Neural progenitor cell (in vitro differentiated cells): ENCODE data around the gene MAP3K7CL. TPM values are rescaled to one million over a fixed set of nuclear protein-coding genes. Genes with fewer than 3 reads are reported as not detected.

Experiments
- DNase-seq: peaks from one replicate; pipeline ENCODE4 v3.0.0-alpha.2; 2016; ENCODE audit warnings: low spot score
- H2AFZ ChIP-seq: fragments of 200-600 bp; sonication (generic); replicated peaks from 2 replicates; pipeline ENCODE4 v1.6.1; 2016; ENCODE audit warnings: antibody characterized with exemption
- H3F3A ChIP-seq: fragments of 200-600 bp; sonication (generic); 2 replicates; pipeline ENCODE4 v1.6.1; 2016; ENCODE audit warnings: antibody characterized with exemption, low read depth
- H3K27ac ChIP-seq: fragments of 200-600 bp; sonication (generic); 2 replicates; pipeline ENCODE4 v1.5.1; 2016; ENCODE audit warnings: mild to moderate bottlenecking
- H3K27me3 ChIP-seq: fragments of 200-600 bp; sonication (generic); 2 replicates; pipeline ENCODE4 v1.6.1; 2016; ENCODE audit warnings: mild to moderate bottlenecking, moderate library complexity
- H3K36me3 ChIP-seq: fragments of 200-600 bp; sonication (generic); 2 replicates; pipeline ENCODE4 v1.5.1; 2016
- H3K4me1 ChIP-seq: fragments of 200-600 bp; sonication (generic); 2 replicates; pipeline ENCODE4 v1.6.1; 2016; ENCODE audit warnings: mixed run types
- H3K4me2 ChIP-seq: fragments of 200-600 bp; sonication (generic); 2 replicates; pipeline ENCODE4 v1.6.1; 2016
- H3K4me3 ChIP-seq: fragments of 200-600 bp; sonication (generic); 2 replicates; pipeline ENCODE4 v1.5.1; 2016
- H3K79me2 ChIP-seq: fragments of 200-600 bp; sonication (generic); 2 replicates; pipeline ENCODE4 v1.6.1; 2016; ENCODE audit warnings: low read depth
- H3K9ac ChIP-seq: fragments of 200-600 bp; sonication (generic); 2 replicates; pipeline ENCODE4 v1.6.1; 2016
- H3K9me3 ChIP-seq: fragments of 200-600 bp; sonication (generic); 2 replicates; pipeline ENCODE4 v1.5.1; 2016; ENCODE audit warnings: low read depth
- H4K20me1 ChIP-seq: fragments of 200-600 bp; sonication (generic); 2 replicates; pipeline ENCODE4 v1.6.1; 2016; ENCODE audit warnings: low read depth
- H3K27ac Mint-ChIP-seq: 3 replicates; pipeline ENCODE4 v1.8.0; 2021; ENCODE audit warnings: mixed read lengths
- H3K27me3 Mint-ChIP-seq: 2 replicates; pipeline ENCODE4 v1.8.0; 2022; ENCODE audit warnings: low read depth, mild to moderate bottlenecking, inconsistent platforms, moderate library complexity, mixed read lengths; ENCODE audit not compliant: insufficient read depth
- H3K36me3 Mint-ChIP-seq: 3 replicates; pipeline ENCODE4 v1.8.0; 2021; ENCODE audit warnings: mixed read lengths
- H3K4me1 Mint-ChIP-seq: 3 replicates; pipeline ENCODE4 v1.8.0; 2021; ENCODE audit warnings: mixed read lengths
- H3K4me3 Mint-ChIP-seq: 3 replicates; pipeline ENCODE4 v1.8.0; 2021; ENCODE audit warnings: mild to moderate bottlenecking, moderate library complexity, mixed read lengths
- H3K9me3 Mint-ChIP-seq: 3 replicates; pipeline ENCODE4 v1.8.0; 2020; ENCODE audit warnings: mixed read lengths
- EZH2 ChIP-seq: fragments of 200-600 bp; sonication (generic); IDR thresholded peaks from 2 replicates; pipeline ENCODE4 v1.6.1; 2017; ENCODE audit warnings: antibody characterized with exemption, mild to moderate bottlenecking, moderate library complexity
- EZH2phosphoT487 ChIP-seq: fragments of 200-600 bp; sonication (generic); IDR thresholded peaks from 2 replicates; pipeline ENCODE4 v1.6.1; 2017; ENCODE audit warnings: antibody characterized with exemption
- total RNA-seq: library from RNA; depleted of rRNA; stranded (reverse); fragments of >200 nt; gene quantifications from 2 replicates; pipeline ENCODE4 v1.2.3, GENCODE V29; 2015; ENCODE audit warnings: low replicate concordance
- TF ChIP-seq, protein P1 (sequence below): fragments of 200-600 bp; sonication (generic); IDR thresholded peaks from 2 replicates; pipeline ENCODE4 v1.5.1; 2017; ENCODE audit warnings: antibody characterized with exemption, mild to moderate bottlenecking

MAP3K7CL gene
- total RNA-seq, 1 donor from 2014 or later = not detected

DNA sequence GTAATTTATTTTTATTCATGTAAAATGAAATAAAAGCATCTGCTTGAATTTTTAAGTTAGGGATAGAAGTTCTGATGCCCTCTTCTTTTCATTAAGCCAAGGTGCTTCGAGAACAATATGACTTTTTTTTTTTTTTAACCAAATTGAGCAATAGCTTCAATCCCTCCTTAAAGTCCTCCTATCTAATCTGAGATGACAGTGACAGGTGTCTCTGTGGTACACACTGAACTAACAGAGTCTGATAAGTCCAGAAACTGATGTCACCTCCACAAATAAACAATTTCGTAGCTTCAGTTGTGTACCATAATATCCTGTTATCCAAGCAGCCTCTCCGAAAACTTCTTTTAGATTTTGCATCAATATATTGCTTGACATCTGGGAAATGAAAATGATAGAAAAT, 23.8 kb downstream of the MAP3K7CL start:
- Histone ChIP-seq H3F3A (peaks cover under 1% of the 10 kb centered on the region), H3K36me3 (no peaks in the 10 kb centered on the region), H4K20me1 (no peaks in the 10 kb centered on the region), H3K4me2 (no peak overlapping the region), H3K9ac (no peak overlapping the region), H3K4me3 (no peak overlapping the region), H3K27ac (no peak overlapping the region), H3K79me2 (no peaks in the 10 kb centered on the region), H3K27me3 (peaks cover 18% of the 10 kb centered on the region), H2AFZ (no peak overlapping the region), H3K9me3 (no peaks in the 10 kb centered on the region), H3K4me1 (peaks cover 4% of the 10 kb centered on the region)
- DNase-seq = no peak
- H3K36me3 Mint-ChIP-seq = no peaks in the 10 kb centered on the region
- no peaks in the 10 kb centered on the region for H3K9me3 Mint-ChIP-seq
- H3K27ac Mint-ChIP-seq = no peak overlapping the region
- H3K4me1 Mint-ChIP-seq = peaks cover 3% of the 10 kb centered on the region
- TF ChIP-seq EZH2phosphoT487 (no peak), EZH2 (no peak)
- TF ChIP-seq, protein P1, sequence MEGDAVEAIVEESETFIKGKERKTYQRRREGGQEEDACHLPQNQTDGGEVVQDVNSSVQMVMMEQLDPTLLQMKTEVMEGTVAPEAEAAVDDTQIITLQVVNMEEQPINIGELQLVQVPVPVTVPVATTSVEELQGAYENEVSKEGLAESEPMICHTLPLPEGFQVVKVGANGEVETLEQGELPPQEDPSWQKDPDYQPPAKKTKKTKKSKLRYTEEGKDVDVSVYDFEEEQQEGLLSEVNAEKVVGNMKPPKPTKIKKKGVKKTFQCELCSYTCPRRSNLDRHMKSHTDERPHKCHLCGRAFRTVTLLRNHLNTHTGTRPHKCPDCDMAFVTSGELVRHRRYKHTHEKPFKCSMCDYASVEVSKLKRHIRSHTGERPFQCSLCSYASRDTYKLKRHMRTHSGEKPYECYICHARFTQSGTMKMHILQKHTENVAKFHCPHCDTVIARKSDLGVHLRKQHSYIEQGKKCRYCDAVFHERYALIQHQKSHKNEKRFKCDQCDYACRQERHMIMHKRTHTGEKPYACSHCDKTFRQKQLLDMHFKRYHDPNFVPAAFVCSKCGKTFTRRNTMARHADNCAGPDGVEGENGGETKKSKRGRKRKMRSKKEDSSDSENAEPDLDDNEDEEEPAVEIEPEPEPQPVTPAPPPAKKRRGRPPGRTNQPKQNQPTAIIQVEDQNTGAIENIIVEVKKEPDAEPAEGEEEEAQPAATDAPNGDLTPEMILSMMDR = no peak
- peaks cover 2% of the 10 kb centered on the region for H3K27me3 Mint-ChIP-seq
- no peak overlapping the region for H3K4me3 Mint-ChIP-seq

DNA sequence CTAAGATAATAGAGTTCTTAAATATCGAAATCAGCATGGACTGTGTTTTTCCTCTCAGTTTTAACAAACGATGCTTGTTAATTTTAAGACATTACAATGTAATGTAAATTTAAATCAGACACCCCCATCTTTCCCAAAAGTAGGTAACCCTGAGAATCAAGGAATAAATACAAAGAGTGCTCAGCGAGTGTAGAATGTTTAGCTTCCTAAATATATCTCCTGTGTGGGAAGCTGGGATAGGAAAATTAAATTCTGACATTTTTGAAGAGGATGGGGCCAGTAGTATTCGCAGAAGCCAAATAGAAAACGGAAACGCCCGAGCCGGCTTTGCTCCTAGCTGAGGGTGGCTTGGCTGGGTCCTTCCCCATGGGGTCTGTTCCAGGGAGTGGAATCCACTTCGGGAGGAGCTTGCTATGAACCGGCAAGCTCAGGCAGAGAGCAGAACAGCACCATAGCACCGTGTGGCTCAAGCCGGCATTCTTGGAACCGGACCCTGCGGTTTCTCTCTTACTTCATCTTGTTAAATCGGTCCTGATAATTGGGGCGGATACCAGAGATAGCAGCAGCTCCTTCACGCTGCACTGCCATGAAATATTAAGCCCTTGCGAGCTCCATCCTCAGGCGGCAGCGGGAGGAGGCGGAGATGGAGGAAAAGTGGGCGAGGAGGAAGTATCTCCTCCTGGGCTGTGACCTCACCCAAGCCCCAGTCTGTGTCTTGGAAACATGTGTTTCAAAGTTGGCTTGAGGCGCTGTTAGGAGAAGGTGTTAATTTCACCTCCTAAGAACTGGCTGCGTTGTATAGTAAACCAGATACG, 24.9 kb downstream of the MAP3K7CL start:
- Histone ChIP-seq H3K9ac (no peak overlapping the region), H2AFZ (peak overlapping the region; percentile 100), H3K27ac (no peak overlapping the region), H3K4me3 (peak overlapping the region; percentile 34), H3K27me3 (peaks cover 18% of the 10 kb centered on the region), H3K9me3 (no peaks in the 10 kb centered on the region), H3K4me1 (peaks cover 15% of the 10 kb centered on the region), H3K4me2 (peak overlapping the region; percentile 67), H3K79me2 (no peaks in the 10 kb centered on the region), H3F3A (peaks cover 6% of the 10 kb centered on the region), H4K20me1 (no peaks in the 10 kb centered on the region), H3K36me3 (no peaks in the 10 kb centered on the region)
- DNase-seq = peak; percentile 41
- H3K4me1 Mint-ChIP-seq = peaks cover 9% of the 10 kb centered on the region
- no peak overlapping the region for H3K27ac Mint-ChIP-seq
- no peak overlapping the region for H3K4me3 Mint-ChIP-seq
- H3K36me3 Mint-ChIP-seq = no peaks in the 10 kb centered on the region
- peaks cover 3% of the 10 kb centered on the region for H3K27me3 Mint-ChIP-seq
- H3K9me3 Mint-ChIP-seq = no peaks in the 10 kb centered on the region
- TF ChIP-seq EZH2 (no peak), EZH2phosphoT487 (no peak)
- TF ChIP-seq, protein P1 = no peak

DNA sequence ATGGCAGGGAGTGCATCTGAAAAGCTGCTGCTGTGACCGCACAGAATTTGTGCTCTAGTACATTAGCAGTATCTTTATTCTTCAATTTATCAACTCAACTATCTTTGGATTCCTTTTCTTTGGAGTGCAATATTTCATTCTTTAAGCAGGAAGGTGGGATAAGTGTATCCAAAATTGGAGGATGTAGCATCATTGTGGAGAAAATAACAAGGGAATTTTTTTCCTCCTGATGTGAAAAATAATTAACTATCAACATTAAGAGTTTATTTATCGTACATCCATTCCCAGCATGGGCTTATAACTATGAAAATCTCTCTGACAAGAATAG, 25.5 kb downstream of the MAP3K7CL start:
- Mint-ChIP-seq H3K4me1 (peaks cover 9% of the 10 kb centered on the region), H3K27ac (no peak overlapping the region), H3K9me3 (no peaks in the 10 kb centered on the region), H3K36me3 (no peaks in the 10 kb centered on the region), H3K4me3 (no peak overlapping the region), H3K27me3 (peaks cover 2% of the 10 kb centered on the region)
- Histone ChIP-seq H3K4me3 (peak overlapping the region; percentile 34), H3K79me2 (no peaks in the 10 kb centered on the region), H3K27me3 (peaks cover 18% of the 10 kb centered on the region), H3K36me3 (no peaks in the 10 kb centered on the region), H3K27ac (no peak overlapping the region), H3K4me2 (peak overlapping the region; percentile 67), H3F3A (peaks cover 6% of the 10 kb centered on the region), H3K9ac (no peak overlapping the region), H3K4me1 (peaks cover 16% of the 10 kb centered on the region), H3K9me3 (no peaks in the 10 kb centered on the region), H2AFZ (peak overlapping the region; percentile 100), H4K20me1 (no peaks in the 10 kb centered on the region)
- no peak for DNase-seq
- TF ChIP-seq EZH2phosphoT487 = no peak
- TF ChIP-seq, protein P1 = no peak
- TF ChIP-seq EZH2 = no peak
